ENCODE data around the gene RAB41. TPM values are rescaled to one million over a fixed set of nuclear protein-coding genes. Genes with fewer than 3 reads are reported as not detected.
"Not testable (repeated sequence)": the region's sequence is repeated elsewhere in the genome, so short reads cannot be mapped to it uniquely, and the experiment has no call there.

Gene RAB41
- total RNA-seq, 4 donors from 2014 or later, result not detected

DNA sequence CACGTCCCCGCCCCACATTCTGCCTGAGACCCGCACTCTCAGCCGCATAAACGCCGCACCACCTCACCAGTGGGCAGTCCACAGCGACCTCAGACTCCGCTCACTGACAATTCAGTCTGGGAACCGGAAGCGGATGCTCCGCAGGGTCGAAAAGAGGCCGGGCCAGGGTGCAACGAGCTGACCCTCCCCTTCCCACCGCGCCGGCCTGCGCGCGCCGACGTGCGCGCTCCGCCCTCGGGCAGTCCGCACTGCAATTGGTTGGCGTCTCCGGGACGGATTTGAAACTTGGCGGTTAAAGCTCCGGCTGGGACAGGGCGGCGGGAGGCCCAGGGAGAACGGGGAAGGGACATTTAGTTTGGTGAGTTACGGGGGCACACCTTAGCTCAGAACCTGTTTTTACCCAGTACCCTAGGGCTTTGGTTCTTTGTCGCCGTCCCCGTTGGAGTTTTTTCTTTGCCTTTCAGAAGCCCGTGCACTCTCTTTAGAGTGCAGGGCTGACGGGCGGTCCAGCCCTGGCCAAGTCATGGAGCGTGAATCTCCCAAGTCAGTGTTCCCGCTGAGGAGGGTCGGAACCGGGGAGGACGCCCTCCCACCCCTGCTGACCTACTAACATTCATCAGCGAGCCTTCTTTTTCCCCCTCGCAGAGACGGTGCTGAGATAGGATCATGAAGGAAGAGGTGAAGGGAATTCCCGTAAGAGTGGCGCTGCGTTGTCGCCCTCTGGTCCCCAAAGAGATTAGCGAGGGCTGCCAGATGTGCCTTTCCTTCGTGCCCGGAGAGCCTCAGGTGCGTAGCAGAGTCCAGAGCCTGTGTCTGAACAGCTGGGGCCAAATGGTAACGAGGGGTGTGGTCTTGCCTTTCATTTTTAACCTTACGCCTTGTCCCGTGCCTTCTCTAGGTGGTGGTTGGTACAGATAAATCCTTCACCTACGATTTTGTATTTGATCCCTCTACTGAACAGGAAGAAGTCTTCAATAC lies 8.1 kb downstream of the RAB41 start, which contains the start of the genes KIF4A and PDZD11:
TSS of gene KIF4A (plus strand) at position 312 of the 978 bp plus-strand sequence. CDS start at position 667, 355 bp downstream.
TSS of gene PDZD11 (minus strand) at position 135 of the 978 bp plus-strand sequence. CDS start 586 bp downstream, outside the sequence.
- TF ChIP-seq, protein P1, sequence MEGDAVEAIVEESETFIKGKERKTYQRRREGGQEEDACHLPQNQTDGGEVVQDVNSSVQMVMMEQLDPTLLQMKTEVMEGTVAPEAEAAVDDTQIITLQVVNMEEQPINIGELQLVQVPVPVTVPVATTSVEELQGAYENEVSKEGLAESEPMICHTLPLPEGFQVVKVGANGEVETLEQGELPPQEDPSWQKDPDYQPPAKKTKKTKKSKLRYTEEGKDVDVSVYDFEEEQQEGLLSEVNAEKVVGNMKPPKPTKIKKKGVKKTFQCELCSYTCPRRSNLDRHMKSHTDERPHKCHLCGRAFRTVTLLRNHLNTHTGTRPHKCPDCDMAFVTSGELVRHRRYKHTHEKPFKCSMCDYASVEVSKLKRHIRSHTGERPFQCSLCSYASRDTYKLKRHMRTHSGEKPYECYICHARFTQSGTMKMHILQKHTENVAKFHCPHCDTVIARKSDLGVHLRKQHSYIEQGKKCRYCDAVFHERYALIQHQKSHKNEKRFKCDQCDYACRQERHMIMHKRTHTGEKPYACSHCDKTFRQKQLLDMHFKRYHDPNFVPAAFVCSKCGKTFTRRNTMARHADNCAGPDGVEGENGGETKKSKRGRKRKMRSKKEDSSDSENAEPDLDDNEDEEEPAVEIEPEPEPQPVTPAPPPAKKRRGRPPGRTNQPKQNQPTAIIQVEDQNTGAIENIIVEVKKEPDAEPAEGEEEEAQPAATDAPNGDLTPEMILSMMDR (IDR thresholded peaks at IDR 0.05), result no peak
- DNase-seq (ENCODE audit: low spot score) (peak; percentile 34), ATAC-seq (ENCODE audit: low FRiP score) (peak; percentile 93)

DNA sequence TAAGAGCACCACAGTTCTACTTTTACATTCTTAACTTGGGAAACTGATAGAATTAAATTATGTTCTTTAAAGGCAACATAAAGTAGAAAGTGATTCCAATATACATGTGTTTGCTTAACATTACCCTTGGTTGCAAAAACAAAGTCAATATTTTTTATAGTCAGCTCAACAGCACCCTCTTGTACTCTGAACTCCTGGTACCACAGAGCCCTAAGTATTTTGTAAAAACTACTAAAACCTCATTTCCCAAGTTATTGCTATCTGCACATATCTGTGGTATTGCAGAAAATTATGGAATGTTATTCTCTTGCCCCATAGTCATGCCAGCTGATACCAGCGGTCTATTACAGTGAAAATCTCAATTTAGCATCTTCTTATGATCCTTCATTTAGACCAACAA lies 10.8 kb downstream of the RAB41 start:
- DNase-seq (ENCODE audit: low spot score) (no peak), ATAC-seq (ENCODE audit: low FRiP score) (no peak)
- TF ChIP-seq, protein P1 (IDR thresholded peaks at IDR 0.05), result no peak

GRCh38 chrX:70293621-70294020 lies 11.6 kb downstream of the RAB41 start:
- ATAC-seq (ENCODE audit: low FRiP score), result no peak
- DNase-seq (ENCODE audit: low spot score), result no peak
- TF ChIP-seq, protein P1 (IDR thresholded peaks at IDR 0.05), result no peak

- TF ChIP-seq, protein P1 (IDR thresholded peaks at IDR 0.05), result no peak
- no peak for DNase-seq (ENCODE audit: low spot score)
- ATAC-seq (ENCODE audit: low FRiP score), result no peak
Observed at GRCh38 chrX:70301716-70302115, 19.7 kb downstream of the RAB41 start.

DNA sequence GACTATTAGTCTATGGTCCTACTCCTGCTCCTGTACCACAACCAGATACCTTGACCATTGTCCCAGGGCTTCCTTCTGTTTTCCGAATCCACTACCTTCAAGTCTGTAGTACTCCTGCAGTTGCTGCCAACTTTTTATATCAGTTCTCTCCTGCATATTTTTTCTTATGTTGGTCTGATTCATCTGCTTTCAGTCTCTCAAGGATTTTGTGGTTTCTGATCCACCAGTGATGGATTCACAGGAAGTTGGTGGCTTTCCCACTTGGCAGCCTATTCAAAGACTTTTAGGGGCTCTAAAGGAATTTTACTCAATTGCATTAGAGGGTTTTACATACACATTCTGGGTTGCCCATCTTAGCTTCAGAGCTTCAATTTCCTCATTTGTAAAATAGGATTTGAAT lies 31.5 kb downstream of the RAB41 start:
- ATAC-seq (ENCODE audit: low FRiP score) (no peak), DNase-seq (ENCODE audit: low spot score) (no peak)
- TF ChIP-seq, protein P1 (IDR thresholded peaks at IDR 0.05), result no peak

GRCh38 chrX:70322784-70323183 lies 40.8 kb downstream of the RAB41 start:
- TF ChIP-seq, protein P1 (IDR thresholded peaks at IDR 0.05), result no peak

GRCh38 chrX:70323628-70324027 lies 41.7 kb downstream of the RAB41 start:
- ATAC-seq (ENCODE audit: low FRiP score), result not testable (repeated sequence)

More at GRCh38 chrX:70322784-70323183, 40.8 kb downstream of the RAB41 start:
- DNase-seq (ENCODE audit: low spot score) (no peak), ATAC-seq (ENCODE audit: low FRiP score) (no peak)

More at GRCh38 chrX:70323628-70324027, 41.7 kb downstream of the RAB41 start:
- not testable (repeated sequence) for DNase-seq (ENCODE audit: low spot score)
